ENCODE results near the gene CHST11. TPM values are rescaled to one million over a fixed set of nuclear protein-coding genes. Genes with fewer than 3 reads are reported as not detected.

CHST11 gene
- total and polyA plus RNA-seq, 3 donors from 2014 or later, result 5.1 to 36.9 (median 23.9) TPM

- WGBS, 2 donors, result 89 to 97% methylated on average over 3 of the region's 3 CpGs
- H3K9me3 ChIP-seq, result no peaks in the 10 kb centered on the region
- intact Hi-C loops (cut with DNase I; ENCODE audit: low total_unique reads), result no loop called here
- no peaks in the 10 kb centered on the region for H3K27me3 ChIP-seq
- TF ChIP-seq POLR2A (IDR thresholded peaks at IDR 0.05) (no peak), CTCF (IDR thresholded peaks at IDR 0.05) (no peak)
- H3K27ac ChIP-seq, result no peak overlapping the region
- no peak for DNase-seq
- no peak overlapping the region for H3K4me3 ChIP-seq
- H3K4me1 ChIP-seq, result no peaks in the 10 kb centered on the region
- H3K36me3 ChIP-seq (ENCODE audit: low read depth, missing control alignments), result no peaks in the 10 kb centered on the region
These were observed 310.5 kb downstream of the CHST11 start for GRCh38 chr12:104767261-104767660.

GRCh38 chr12:104768033-104768432, 311.3 kb downstream of the CHST11 start:
- intact Hi-C loops (cut with DNase I; ENCODE audit: low total_unique reads), result no loop called here
- Histone ChIP-seq H3K4me1 (no peaks in the 10 kb centered on the region), H3K9me3 (no peaks in the 10 kb centered on the region), H3K36me3 (ENCODE audit: low read depth, missing control alignments) (no peaks in the 10 kb centered on the region), H3K27ac (no peak overlapping the region), H3K27me3 (no peaks in the 10 kb centered on the region), H3K4me3 (no peak overlapping the region)
- DNase-seq, result no peak
- TF ChIP-seq CTCF (IDR thresholded peaks at IDR 0.05), result no peak
- TF ChIP-seq POLR2A (IDR thresholded peaks at IDR 0.05), result no peak

GRCh38 chr12:104769144-104769561, 312.4 kb downstream of the CHST11 start:
- DNase-seq, result no peak
- H3K9me3 ChIP-seq, result no peaks in the 10 kb centered on the region
- no peak overlapping the region for H3K27ac ChIP-seq
- no peaks in the 10 kb centered on the region for H3K27me3 ChIP-seq
- WGBS, 2 donors, result 73% methylated on average over 6 of the region's 6 CpGs
- TF ChIP-seq POLR2A (IDR thresholded peaks at IDR 0.05), result no peak
- intact Hi-C loops (cut with DNase I; ENCODE audit: low total_unique reads), result no loop called here
- H3K4me3 ChIP-seq, result no peak overlapping the region
- H3K36me3 ChIP-seq (ENCODE audit: low read depth, missing control alignments), result no peaks in the 10 kb centered on the region
- no peaks in the 10 kb centered on the region for H3K4me1 ChIP-seq

- no peak for DNase-seq
- Histone ChIP-seq H3K4me1 (no peaks in the 10 kb centered on the region), H3K4me3 (no peak overlapping the region), H3K27ac (no peak overlapping the region), H3K36me3 (ENCODE audit: low read depth, missing control alignments) (no peaks in the 10 kb centered on the region), H3K9me3 (no peaks in the 10 kb centered on the region), H3K27me3 (no peaks in the 10 kb centered on the region)
- TF ChIP-seq CTCF (IDR thresholded peaks at IDR 0.05), result no peak
- no peak for TF ChIP-seq POLR2A (IDR thresholded peaks at IDR 0.05)
- WGBS, 2 donors, result 96 to 100% methylated on average over 1 of the region's 1 CpG
- intact Hi-C loops (cut with DNase I; ENCODE audit: low total_unique reads), result no loop called here
These were observed 315.6 kb downstream of the CHST11 start for GRCh38 chr12:104772336-104772735.

GRCh38 chr12:104775731-104776231, 319.0 kb downstream of the CHST11 start:
- Histone ChIP-seq H3K27me3 (no peaks in the 10 kb centered on the region), H3K4me1 (no peaks in the 10 kb centered on the region), H3K9me3 (no peaks in the 10 kb centered on the region), H3K4me3 (no peak overlapping the region), H3K27ac (no peak overlapping the region), H3K36me3 (ENCODE audit: low read depth, missing control alignments) (no peaks in the 10 kb centered on the region)
- no peak for DNase-seq
- TF ChIP-seq POLR2A (IDR thresholded peaks at IDR 0.05) (no peak), CTCF (IDR thresholded peaks at IDR 0.05) (no peak)
- intact Hi-C loops (cut with DNase I; ENCODE audit: low total_unique reads), result no loop called here
- WGBS, 2 donors, result 97 to 98% methylated on average over 2 of the region's 2 CpGs
